Medulla oblongata (tissue), 1 donor: ENCODE results near the gene CHST13.

Experiments
- DNase-seq: peaks from one replicate; pipeline ENCODE4 v3.0.0-alpha.2; 2015; ENCODE audit errors: extremely low spot score

CHST13 gene

DNA sequence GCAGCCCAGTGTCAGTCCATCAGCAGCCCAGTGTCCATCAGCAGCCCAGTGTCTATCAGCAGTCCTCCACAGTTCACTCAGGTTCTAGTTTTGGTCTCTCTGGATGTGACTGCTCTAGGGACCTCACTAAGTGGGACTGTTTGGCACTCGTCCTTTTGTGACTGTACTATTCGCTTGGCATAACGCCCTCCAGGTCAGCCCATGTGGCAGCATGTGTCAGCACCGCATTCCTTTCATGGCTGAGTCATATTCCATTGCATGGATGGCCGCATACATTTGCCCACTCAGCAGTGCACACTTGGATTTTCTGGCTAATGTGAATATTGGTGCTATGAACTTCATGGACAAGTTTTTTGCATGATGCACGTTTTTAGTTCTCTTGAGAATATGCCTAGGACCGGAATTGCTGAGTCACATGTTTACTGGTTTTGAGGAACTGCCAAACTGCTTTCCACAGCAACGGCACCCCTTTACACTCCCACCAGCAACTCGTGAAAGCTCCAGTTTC is 16.4 kb downstream of the CHST13 start:
- DNase-seq, result peak; percentile 43

- DNase-seq, result no peak
Observed at GRCh38 chr3:126540951-126541627, 17.1 kb downstream of the CHST13 start.

DNA sequence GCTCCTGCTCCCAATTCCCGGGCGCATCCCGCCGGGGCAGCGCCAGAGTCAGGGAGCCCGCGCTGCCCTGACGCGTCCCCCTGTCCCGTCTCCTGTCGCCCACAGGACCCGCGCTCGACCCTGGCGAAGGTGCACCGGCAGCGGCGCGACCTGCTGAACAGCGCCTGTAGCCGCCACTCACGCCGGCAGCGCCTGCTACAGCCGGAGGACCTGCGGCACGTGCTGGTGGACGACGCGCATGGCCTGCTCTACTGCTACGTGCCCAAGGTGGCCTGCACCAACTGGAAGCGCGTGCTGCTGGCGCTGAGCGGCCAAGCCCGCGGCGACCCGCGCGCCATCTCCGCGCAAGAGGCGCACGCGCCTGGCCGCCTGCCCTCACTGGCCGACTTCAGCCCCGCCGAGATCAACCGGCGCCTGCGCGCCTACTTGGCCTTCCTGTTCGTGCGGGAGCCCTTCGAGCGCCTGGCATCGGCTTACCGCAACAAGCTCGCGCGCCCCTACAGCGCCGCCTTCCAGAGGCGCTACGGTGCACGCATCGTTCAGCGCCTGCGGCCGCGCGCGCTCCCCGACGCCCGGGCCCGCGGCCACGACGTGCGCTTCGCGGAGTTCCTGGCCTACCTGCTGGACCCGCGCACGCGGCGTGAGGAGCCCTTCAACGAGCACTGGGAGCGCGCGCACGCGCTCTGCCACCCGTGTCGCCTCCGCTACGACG is 17.8 kb downstream of the CHST13 start:
- DNase-seq, result no peak

DNA sequence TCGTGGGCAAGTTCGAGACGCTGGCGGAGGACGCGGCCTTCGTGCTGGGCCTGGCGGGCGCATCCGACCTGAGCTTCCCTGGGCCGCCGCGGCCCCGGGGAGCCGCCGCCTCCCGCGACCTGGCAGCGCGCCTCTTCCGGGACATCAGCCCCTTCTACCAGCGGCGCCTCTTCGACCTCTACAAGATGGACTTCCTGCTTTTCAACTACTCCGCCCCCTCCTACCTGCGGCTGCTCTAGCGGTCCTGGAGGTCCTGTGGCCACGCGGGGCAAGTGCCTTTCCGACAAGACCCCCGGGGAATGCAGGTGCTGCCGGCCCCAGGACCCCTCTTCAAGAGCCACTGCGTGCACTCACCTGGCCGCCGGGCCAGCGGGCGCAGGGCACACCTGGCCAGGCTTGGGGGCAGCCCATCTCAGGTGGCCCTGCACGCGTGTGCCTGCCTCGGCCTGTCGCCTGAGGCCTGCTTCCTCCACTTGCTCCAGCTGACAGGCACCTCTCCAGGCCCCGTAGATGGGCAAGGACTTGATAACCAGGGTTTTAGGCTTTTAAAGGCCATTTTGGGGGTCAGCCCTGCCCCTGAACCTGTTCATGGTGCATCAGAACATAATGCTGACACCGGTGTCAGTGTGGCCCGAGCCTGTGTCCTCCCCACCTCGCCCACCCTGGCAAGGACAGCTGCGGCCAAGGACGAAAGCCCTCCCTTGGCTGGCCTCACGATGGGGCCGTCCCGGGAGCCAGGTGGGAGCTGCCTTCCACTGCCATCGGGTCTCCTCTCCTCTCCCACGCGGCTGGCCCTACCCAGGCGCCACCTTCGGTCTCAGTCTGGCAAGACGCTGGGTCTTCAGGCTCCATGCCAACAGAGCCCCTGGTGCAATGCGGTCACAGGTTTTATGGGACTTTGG is 18.6 kb downstream of the CHST13 start:
- no peak for DNase-seq

GRCh38 chr3:126543457-126544061 is 19.6 kb downstream of the CHST13 start:
- DNase-seq, result no peak

DNA sequence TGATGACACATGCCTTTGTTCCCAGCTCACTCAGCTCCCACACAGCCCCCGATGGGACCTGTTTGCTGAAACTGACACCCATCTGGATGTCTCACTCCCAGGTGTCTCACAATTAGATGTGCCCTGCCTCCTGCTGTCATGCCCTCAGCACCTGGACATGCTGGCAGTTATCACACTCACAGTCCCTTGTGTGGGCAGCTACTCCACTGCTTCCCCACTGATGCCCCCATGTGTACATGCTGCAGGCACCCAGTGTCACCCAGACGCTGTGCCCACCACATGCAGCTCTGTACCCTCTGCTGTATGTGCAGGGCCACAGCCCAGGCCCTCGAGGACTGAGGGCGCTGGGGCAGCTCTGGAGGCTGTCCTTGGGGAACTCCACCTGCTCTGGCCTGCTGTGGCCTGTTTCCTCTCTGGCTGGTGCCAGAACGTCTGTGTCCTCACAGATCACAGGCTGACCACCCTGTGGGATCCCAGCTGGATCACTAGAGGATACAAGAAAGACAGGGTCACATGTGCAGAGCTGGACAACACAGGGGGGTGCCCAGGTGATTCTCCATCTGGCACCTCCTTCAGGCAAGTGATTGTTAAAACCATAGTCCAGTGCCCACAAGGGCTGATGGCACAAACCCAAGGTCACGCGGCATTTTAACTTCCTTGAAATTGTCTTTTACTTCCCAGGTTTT is 20.8 kb downstream of the CHST13 start:
- DNase-seq, result no peak

GRCh38 chr3:126545544-126545943 is 21.6 kb downstream of the CHST13 start:
- no peak for DNase-seq

DNA sequence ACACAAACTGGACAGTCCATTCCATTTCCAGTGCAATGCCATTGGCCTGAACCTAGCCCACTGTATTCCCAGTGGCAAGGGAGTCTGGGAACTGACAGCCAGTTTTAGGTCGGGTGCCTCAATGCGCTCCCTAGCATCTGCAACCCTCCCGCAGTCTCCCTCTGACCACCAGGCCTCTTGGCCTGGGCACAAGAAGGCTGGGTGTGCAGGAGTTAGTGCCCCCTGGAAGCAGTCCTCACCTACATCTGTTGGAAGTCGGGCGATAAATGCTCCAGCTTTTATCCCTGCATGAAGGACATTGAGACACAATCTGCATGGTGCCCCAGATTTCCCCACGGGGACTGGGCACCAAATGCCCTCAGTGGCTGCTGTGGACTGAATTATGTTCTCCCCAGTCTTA is 22.1 kb downstream of the CHST13 start:
- DNase-seq, result no peak

- no peak for DNase-seq
Observed at GRCh38 chr3:126546549-126547239, 22.7 kb downstream of the CHST13 start.

DNA sequence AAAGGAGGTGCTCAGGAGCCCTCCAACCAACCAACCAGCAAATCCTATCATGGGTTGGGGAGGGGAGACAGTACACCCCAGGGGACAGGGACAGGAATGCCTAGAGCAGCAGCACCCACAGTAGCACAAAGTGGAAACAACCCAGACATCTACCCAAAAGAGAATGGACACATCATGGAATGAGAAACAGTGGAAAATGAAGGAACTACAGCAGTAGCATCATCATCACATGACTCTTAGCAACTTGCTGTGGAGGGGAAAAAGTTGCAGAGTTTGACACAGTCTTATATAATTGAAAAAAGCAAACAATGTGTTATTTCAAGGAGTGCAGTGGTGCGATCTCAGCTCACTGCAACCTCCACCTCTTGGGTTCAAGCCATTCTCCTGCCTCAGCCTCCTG is 23.8 kb downstream of the CHST13 start:
- no peak for DNase-seq

DNA sequence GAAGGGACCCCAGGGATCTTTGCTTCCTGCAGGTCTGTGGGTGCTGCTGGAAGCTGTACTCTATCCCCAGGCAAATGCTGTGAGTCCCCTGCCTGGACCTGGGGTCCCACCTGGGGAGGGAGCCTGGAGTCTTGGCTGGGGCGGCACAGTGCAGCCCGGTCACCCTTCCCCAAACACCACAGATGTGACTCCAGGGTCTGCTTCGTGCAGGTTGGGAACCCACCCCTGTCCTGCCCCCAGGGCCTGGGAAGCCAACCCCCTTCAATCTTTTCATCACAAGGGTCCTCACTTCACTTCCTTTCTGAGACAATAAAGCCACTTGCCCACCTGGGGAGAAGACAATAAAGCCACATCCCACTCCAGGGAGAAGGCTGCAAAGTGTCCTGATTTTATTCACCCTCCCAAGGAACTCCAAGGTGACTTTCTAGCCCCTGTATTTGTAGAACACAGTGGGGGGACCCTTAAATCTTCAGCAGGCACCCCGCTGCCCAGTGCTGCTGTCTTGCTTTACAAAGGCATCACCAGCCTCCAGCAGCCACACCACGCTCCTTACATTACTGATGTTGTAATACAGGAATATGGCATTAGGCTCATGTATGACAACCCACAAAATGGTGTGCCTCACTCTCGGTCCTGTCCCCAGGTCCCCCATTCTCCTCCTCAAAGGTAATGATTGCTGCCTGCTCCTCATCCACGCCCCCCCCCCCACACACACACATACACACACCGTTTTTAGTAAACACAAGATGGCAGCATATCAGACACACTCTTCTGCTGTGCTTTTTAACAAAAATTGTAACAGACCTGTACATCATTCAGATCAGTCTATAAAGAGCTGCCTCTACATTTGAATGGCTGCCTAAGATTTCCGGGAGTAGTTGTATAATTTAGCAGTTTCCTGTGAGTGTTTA is 24.9 kb downstream of the CHST13 start:
- DNase-seq, result no peak

- DNase-seq, result no peak
Observed at GRCh38 chr3:126549861-126550487, 26.0 kb downstream of the CHST13 start.

DNA sequence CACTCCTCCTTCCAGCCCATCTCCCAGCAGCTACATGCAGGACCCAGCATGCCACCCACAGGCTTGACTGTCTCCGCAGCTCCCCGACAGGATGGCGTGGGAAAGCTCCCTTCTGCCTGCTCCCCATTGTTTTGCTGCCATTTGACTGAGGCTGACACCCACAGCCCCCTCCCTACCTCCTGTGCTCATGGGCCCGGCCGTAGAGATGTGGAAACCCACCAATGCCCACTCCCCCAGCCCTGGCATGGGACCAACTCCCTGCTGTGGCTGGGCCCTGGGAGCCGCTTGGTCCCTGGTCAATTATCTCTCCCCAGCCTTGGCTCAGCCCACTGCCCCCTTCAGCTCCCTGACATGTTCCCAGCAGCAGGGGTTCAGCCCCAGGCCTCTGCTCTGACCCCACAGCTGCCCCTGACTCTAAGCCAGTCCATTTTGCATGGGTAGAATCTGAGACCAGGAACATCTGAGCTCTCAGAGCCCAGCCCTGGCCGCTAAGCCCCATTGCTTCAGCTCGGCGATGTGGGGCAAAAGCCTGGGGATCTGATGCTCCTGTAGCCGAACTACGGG is 26.6 kb downstream of the CHST13 start:
- no peak for DNase-seq

GRCh38 chr3:126551121-126551838 is 27.3 kb downstream of the CHST13 start:
- DNase-seq, result peak; percentile 29

DNA sequence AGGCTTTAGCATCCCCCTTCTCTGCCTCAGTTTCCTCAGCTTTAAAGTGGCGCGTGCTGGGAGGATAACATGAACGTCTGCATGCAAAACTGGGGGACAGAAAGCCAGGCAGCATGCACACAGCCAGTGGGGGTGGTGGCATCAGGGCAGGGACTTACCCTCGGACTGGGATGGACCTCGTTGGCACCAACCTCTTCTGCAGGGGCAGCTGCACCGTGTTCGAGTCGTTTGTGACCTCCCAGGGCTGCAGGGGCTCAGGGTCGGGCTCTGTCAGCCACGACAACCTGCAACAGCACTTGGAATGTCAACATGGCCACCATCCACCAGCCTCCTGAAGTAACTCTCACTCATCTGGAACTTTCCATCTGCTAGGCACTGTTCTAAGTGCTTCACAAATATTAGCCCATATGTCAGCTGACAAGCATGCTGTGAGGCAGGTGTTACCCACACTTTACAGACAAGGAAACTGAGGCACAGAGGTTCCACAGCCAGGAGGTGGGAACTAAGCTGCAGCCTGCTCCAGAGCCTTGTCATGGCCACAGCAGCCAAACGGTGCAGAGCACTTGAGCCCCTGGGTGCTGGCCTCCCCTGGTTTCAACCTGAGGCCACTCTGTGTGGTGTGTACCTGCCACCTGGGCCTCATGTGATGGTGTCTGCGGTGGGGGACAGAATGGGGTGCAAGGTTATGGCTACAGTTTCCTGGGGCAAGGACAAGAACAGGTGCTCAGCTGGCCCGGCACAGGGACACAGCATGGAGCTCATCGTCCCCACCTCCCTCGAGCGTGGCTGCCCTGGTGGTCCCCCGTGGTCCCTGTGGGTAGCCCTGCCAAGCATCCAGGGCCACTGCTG is 28.1 kb downstream of the CHST13 start:
- no peak for DNase-seq

- DNase-seq, result no peak
Observed at GRCh38 chr3:126552688-126553283, 28.8 kb downstream of the CHST13 start.
